HG02759 (cell line): ENCODE data around the gene GRIA1.

Source experiments
- ATAC-seq: cut with Tn5 transposase; IDR thresholded peaks from one replicate; pipeline ENCODE4 v1.9.1; 2021; ENCODE audit warnings: mild to moderate bottlenecking, moderate library complexity; ENCODE audit not compliant: unreplicated experiment

Gene GRIA1

GRCh38 chr5:153770066-153770465, 279.6 kb downstream of the GRIA1 start:
- ATAC-seq = no peak

GRCh38 chr5:153774686-153775085, 284.2 kb downstream of the GRIA1 start:
- ATAC-seq = no peak

GRCh38 chr5:153775923-153776322, 285.5 kb downstream of the GRIA1 start:
- ATAC-seq = no peak

- ATAC-seq = no peak
Measured at GRCh38 chr5:153777681-153778581, 287.5 kb downstream of the GRIA1 start.

- ATAC-seq = no peak
Measured at GRCh38 chr5:153779836-153780235, 289.4 kb downstream of the GRIA1 start.

- ATAC-seq = no peak
Measured at GRCh38 chr5:153780876-153781705, 290.6 kb downstream of the GRIA1 start.

- ATAC-seq = no peak
Measured at GRCh38 chr5:153782589-153783361, 292.3 kb downstream of the GRIA1 start.

GRCh38 chr5:153783362-153783658, 292.8 kb downstream of the GRIA1 start:
- no peak for ATAC-seq

- no peak for ATAC-seq
Measured at GRCh38 chr5:153784277-153784676, 293.8 kb downstream of the GRIA1 start.

GRCh38 chr5:153791339-153791738, 300.9 kb downstream of the GRIA1 start:
- ATAC-seq = no peak

GRCh38 chr5:153792305-153792704, 301.8 kb downstream of the GRIA1 start:
- no peak for ATAC-seq

GRCh38 chr5:153793699-153794098, 303.2 kb downstream of the GRIA1 start:
- ATAC-seq = no peak

- no peak for ATAC-seq
Measured at GRCh38 chr5:153794327-153794726, 303.9 kb downstream of the GRIA1 start.

- ATAC-seq = no peak
Measured at GRCh38 chr5:153796527-153796926, 306.1 kb downstream of the GRIA1 start.

- no peak for ATAC-seq
Measured at GRCh38 chr5:153797484-153797883, 307.0 kb downstream of the GRIA1 start.

GRCh38 chr5:153798830-153799229, 308.4 kb downstream of the GRIA1 start:
- ATAC-seq = no peak

GRCh38 chr5:153799466-153799865, 309.0 kb downstream of the GRIA1 start:
- ATAC-seq = no peak

- no peak for ATAC-seq
Measured at GRCh38 chr5:153802050-153802821, 311.8 kb downstream of the GRIA1 start.

- no peak for ATAC-seq
Measured at GRCh38 chr5:153807801-153808200, 317.3 kb downstream of the GRIA1 start.

- no peak for ATAC-seq
Measured at GRCh38 chr5:153809166-153809565, 318.7 kb downstream of the GRIA1 start.

GRCh38 chr5:153813901-153814300, 323.4 kb downstream of the GRIA1 start:
- ATAC-seq = no peak
